ENCODE data around the gene ANKMY1.

ANKMY1 gene

DNA sequence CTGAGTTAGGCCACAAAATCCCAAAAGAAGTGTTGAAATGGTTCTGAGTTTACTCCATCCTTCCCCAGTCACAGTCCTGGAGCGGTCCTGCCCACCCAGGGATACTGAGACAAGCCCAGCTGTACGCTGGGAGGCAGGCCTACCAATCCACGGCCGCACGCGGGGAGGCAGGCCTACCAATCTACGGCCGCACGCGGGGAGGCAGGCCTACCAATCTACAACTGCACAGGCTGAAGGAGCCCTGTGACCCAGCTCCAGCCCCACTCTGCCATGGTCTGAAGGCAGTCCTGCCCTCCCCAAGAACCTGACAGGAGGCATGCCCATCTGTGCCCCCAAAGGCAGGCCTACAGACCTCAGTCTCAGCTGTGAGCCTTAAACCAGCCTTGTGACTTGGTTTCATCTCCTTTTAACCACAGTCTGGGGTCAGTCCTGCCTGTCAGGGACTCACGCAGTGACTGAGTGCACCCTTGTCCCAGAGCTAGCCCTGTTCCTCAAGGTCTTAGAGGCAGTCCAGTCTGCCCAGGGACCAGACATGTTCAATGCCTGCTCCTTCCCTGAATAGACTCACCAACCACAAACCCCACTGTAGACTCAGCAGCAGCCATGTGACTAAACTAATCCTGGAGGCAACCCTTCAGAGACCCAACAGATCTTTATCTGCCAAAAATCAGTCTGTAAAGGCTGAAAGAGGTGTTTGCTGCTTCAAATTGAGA is 85.6 kb downstream of the ANKMY1 start:
- H3K4me2 ChIP-seq (ENCODE audit: low read length): no peak overlapping the region

DNA sequence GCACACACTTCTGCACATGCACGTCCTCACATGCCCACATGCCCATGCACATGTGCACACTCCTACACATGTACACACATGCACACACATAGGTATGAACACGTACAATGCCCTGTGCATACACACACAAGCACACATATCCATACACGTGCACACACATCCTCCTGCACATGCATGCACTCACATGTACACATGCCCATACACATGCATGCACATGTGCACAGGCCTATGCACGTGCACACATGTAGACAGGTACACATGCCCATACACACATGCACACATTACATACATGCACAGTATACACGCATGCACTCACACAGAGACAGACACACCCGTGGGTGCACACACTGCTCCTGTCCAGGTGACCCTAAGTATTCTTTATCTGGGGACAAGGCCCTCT is 88.0 kb downstream of the ANKMY1 start:
- Histone ChIP-seq H3K4me2 (ENCODE audit: low read length) (no peak overlapping the region), H3K27ac (ENCODE audit: low read length) (no peak overlapping the region), H3K9me3 (ENCODE audit: insufficient read depth, low read length) (0 out of 2 replicates have a peak, but pooled peaks cover 5% of the 10 kb centered on the region), H3K4me1 (ENCODE audit: low read length) (peaks cover 15% of the 10 kb centered on the region), H3K36me3 (replicated peaks; ENCODE audit: low read depth, low read length) (peaks cover 6% of the 10 kb centered on the region), H3K27me3 (ENCODE audit: low read depth, low read length) (no peaks in the 10 kb centered on the region), H3K4me3 (ENCODE audit: low read length) (no peak overlapping the region), H2AFZ (ENCODE audit: low read depth, low read length) (no peak overlapping the region), H4K20me1 (ENCODE audit: insufficient read depth, low read length) (peaks cover 7% of the 10 kb centered on the region; the same call in 1 of the 2 replicates), H3K79me2 (ENCODE audit: low read length) (no peaks in the 10 kb centered on the region), H3K9ac (ENCODE audit: low read length) (no peak overlapping the region)
- TF ChIP-seq, protein P1, sequence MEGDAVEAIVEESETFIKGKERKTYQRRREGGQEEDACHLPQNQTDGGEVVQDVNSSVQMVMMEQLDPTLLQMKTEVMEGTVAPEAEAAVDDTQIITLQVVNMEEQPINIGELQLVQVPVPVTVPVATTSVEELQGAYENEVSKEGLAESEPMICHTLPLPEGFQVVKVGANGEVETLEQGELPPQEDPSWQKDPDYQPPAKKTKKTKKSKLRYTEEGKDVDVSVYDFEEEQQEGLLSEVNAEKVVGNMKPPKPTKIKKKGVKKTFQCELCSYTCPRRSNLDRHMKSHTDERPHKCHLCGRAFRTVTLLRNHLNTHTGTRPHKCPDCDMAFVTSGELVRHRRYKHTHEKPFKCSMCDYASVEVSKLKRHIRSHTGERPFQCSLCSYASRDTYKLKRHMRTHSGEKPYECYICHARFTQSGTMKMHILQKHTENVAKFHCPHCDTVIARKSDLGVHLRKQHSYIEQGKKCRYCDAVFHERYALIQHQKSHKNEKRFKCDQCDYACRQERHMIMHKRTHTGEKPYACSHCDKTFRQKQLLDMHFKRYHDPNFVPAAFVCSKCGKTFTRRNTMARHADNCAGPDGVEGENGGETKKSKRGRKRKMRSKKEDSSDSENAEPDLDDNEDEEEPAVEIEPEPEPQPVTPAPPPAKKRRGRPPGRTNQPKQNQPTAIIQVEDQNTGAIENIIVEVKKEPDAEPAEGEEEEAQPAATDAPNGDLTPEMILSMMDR (IDR thresholded peaks at IDR 0.05; ENCODE audit: low read depth, low read length): no peak
- no peak for TF ChIP-seq EZH2phosphoT487 (IDR thresholded peaks at IDR 0.05; ENCODE audit: low read depth)

More for the DNA sequence above, 85.6 kb downstream of the ANKMY1 start:
- H3K36me3 ChIP-seq (replicated peaks; ENCODE audit: low read depth, low read length): peaks cover 9% of the 10 kb centered on the region
- peaks cover 7% of the 10 kb centered on the region; the same call in 1 of the 2 replicates for H4K20me1 ChIP-seq (ENCODE audit: insufficient read depth, low read length)
- 0 out of 2 replicates have a peak, but pooled peaks cover 5% of the 10 kb centered on the region for H3K9me3 ChIP-seq (ENCODE audit: insufficient read depth, low read length)
- H3K27ac ChIP-seq (ENCODE audit: low read length): no peak overlapping the region
- H3K4me1 ChIP-seq (ENCODE audit: low read length): peaks cover 15% of the 10 kb centered on the region
- H2AFZ ChIP-seq (ENCODE audit: low read depth, low read length): no peak overlapping the region
- no peaks in the 10 kb centered on the region for H3K27me3 ChIP-seq (ENCODE audit: low read depth, low read length)
- TF ChIP-seq EZH2phosphoT487 (IDR thresholded peaks at IDR 0.05; ENCODE audit: low read depth): no peak
- TF ChIP-seq, protein P1 (IDR thresholded peaks at IDR 0.05; ENCODE audit: low read depth, low read length): no peak
- no peaks in the 10 kb centered on the region for H3K79me2 ChIP-seq (ENCODE audit: low read length)
- H3K9ac ChIP-seq (ENCODE audit: low read length): no peak overlapping the region
- H3K4me3 ChIP-seq (ENCODE audit: low read length): no peak overlapping the region

DNA sequence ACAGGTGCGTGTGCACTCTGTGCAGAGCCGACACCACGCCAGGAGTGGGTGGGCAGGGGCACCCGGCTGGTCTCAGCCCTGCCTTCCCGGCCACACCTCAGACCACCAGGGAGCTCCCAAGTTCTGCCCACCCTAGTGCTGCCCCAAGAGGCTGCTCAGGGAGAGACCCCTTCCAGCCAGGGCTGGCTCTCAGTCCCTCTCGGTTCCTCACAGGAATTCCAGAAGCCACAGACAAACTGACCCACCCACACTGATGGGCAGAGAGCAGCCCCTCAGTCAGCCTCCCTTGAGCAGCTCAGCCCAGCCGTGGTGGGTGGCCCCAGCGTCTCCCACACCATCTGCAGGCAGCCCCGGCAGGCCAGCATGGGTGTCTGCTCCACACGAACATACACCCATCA is 88.5 kb downstream of the ANKMY1 start:
- H3K4me3 ChIP-seq (ENCODE audit: low read length): no peak overlapping the region
- H3K27me3 ChIP-seq (ENCODE audit: low read depth, low read length): no peaks in the 10 kb centered on the region
- H3K9ac ChIP-seq (ENCODE audit: low read length): no peak overlapping the region
- H2AFZ ChIP-seq (ENCODE audit: low read depth, low read length): no peak overlapping the region
- no peak overlapping the region for H3K27ac ChIP-seq (ENCODE audit: low read length)
- H3K4me2 ChIP-seq (ENCODE audit: low read length): no peak overlapping the region
- H3K36me3 ChIP-seq (replicated peaks; ENCODE audit: low read depth, low read length): peaks cover 6% of the 10 kb centered on the region
- 0 out of 2 replicates have a peak, but pooled peaks cover 5% of the 10 kb centered on the region for H3K9me3 ChIP-seq (ENCODE audit: insufficient read depth, low read length)
- H3K4me1 ChIP-seq (ENCODE audit: low read length): peaks cover 15% of the 10 kb centered on the region
- H4K20me1 ChIP-seq (ENCODE audit: insufficient read depth, low read length): peaks cover 7% of the 10 kb centered on the region; the same call in 1 of the 2 replicates
- H3K79me2 ChIP-seq (ENCODE audit: low read length): no peaks in the 10 kb centered on the region
- TF ChIP-seq EZH2phosphoT487 (IDR thresholded peaks at IDR 0.05; ENCODE audit: low read depth): no peak
- TF ChIP-seq, protein P1 (IDR thresholded peaks at IDR 0.05; ENCODE audit: low read depth, low read length): no peak

DNA sequence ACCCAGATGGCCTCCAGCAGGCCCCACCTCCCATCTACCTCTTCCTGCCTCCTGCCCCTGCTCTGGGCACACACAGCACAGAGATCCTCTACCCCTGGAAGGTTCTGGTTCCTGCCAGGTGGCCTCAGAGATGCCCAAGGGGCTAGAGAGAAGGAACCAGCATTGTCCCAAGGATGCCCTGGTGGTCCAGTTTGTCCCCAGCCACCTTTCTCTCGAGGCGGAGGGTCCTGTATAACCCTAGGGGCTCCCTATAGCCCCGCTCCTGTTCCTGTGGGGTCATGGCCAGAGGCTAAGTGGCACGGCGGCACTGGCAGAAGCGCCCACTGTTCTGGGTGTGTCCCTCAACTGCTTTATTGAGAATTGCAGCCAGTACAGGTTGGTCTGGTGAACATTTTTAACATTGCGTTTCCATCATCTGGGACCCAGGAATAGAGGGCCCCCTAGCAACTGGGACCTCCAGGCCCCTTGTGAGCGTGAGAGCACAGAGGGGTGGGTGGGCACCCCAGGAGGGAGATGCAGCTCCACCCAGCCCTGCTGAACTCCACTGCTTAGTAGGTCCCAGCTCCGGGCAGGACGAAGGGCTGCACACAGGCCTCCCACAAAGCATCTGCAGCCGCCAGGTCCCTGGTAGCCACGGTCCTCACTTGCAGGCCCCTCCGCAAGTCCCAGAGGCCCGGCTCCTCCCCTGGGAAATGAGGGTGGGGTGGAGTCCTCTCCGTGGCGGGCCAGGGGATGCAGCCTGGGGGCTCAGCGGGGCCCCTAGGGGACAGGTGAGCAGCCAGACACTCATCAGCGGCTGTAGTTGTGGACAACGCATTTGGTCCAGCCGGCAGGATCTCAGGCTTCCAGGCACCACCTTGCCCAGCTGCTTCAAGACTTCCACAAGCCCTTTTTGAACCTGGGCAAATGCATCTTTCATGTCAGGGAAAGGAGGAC is 89.2 kb downstream of the ANKMY1 start:
- Histone ChIP-seq H3K36me3 (replicated peaks; ENCODE audit: low read depth, low read length) (peaks cover 6% of the 10 kb centered on the region), H3K4me1 (ENCODE audit: low read length) (peaks cover 15% of the 10 kb centered on the region), H4K20me1 (ENCODE audit: insufficient read depth, low read length) (peaks cover 7% of the 10 kb centered on the region; the same call in 1 of the 2 replicates), H3K9me3 (ENCODE audit: insufficient read depth, low read length) (0 out of 2 replicates have a peak, but pooled peaks cover 3% of the 10 kb centered on the region), H3K27me3 (ENCODE audit: low read depth, low read length) (no peaks in the 10 kb centered on the region), H2AFZ (ENCODE audit: low read depth, low read length) (no peak overlapping the region), H3K4me2 (ENCODE audit: low read length) (no peak overlapping the region), H3K9ac (ENCODE audit: low read length) (no peak overlapping the region), H3K79me2 (ENCODE audit: low read length) (no peaks in the 10 kb centered on the region), H3K27ac (ENCODE audit: low read length) (no peak overlapping the region), H3K4me3 (ENCODE audit: low read length) (no peak overlapping the region)
- TF ChIP-seq, protein P1 (IDR thresholded peaks at IDR 0.05; ENCODE audit: low read depth, low read length): no peak
- TF ChIP-seq EZH2phosphoT487 (IDR thresholded peaks at IDR 0.05; ENCODE audit: low read depth): no peak

Measured in OCI-LY3 (cell line).